Suprapubic skin (tissue), 3 donors: ENCODE measurements around the gene ZNF771.

Experiments
- CTCF ChIP-seq, 2 donors: fragments of 200-600 bp in 1 of 2; fragments of 450-650 bp in 1 of 2; sonication (generic) in 1 of 2; IDR thresholded peaks; one replicate each; pipeline ENCODE4 v1.5.1; 2016 to 2019; ENCODE audit warnings: antibody characterized with exemption in 2 of 2, mild to moderate bottlenecking in 1 of 2, moderate library complexity in 1 of 2
- POLR2AphosphoS5 ChIP-seq, 3 donors: sonication (generic); formaldehyde crosslinking; IDR thresholded peaks; one replicate each; pipeline ENCODE4 v1.6.1; 2017; ENCODE audit warnings: antibody characterized with exemption in 3 of 3

GRCh38 chr16:30397776-30398660 is 9.4 kb upstream of the ZNF771 start:
- TF ChIP-seq CTCF (IDR thresholded peaks at IDR 0.05) (no peak), POLR2AphosphoS5 (IDR thresholded peaks at IDR 0.05) (no peak)
